ENCODE measurements around the gene CSF1. TPM values are rescaled to one million over a fixed set of nuclear protein-coding genes. Genes with fewer than 3 reads are reported as not detected.

The CSF1 gene
- total and polyA plus RNA-seq, 2 donors (not counting 1 experiment from before 2014, with no cell fraction given), result 28.6 to 48.9 TPM

- no peak overlapping the region for H3K4me2 ChIP-seq (ENCODE audit: extremely low read depth, insufficient read depth, low read length)
- TF ChIP-seq CTCF (conservative IDR thresholded peaks at IDR 0.05 in 1 of 2, IDR thresholded peaks at IDR 0.05 in 1 of 2; ENCODE audit: low read depth in 1 of 2, low read length in 2 of 2), result no peak
- no peak for TF ChIP-seq EZH2 (IDR thresholded peaks at IDR 0.05; ENCODE audit: low read length, missing control alignments)
- no peaks in the 10 kb centered on the region for H4K20me1 ChIP-seq (ENCODE audit: control insufficient read depth, extremely low read depth, insufficient read depth, low read length)
- DNase-seq (ENCODE audit: low read depth in 2 of 2), result no peak
- no peaks in the 10 kb centered on the region for H3K9me3 ChIP-seq (ENCODE audit: control insufficient read depth, insufficient read depth, low read depth, low read length)
- no peaks in the 10 kb centered on the region for H3K36me3 ChIP-seq (ENCODE audit: control insufficient read depth, insufficient read depth, low read length)
- H2AFZ ChIP-seq (ENCODE audit: low read length), result no peak overlapping the region
- H3K79me2 ChIP-seq (ENCODE audit: control insufficient read depth, insufficient read depth, low read length), result no peaks in the 10 kb centered on the region
- H3K27ac ChIP-seq (ENCODE audit: insufficient read depth, low read length), result no peak overlapping the region
- peaks cover 8% of the 10 kb centered on the region for H3K4me1 ChIP-seq (ENCODE audit: control insufficient read depth, extremely low read depth, insufficient read depth, low read length)
- no peaks in the 10 kb centered on the region for H3K27me3 ChIP-seq (ENCODE audit: control insufficient read depth, insufficient read depth, low read length)
- no peak overlapping the region for H3K9ac ChIP-seq (ENCODE audit: insufficient read depth, low read length)
- no peak overlapping the region for H3K4me3 ChIP-seq (replicated peaks in 1 of 4; ENCODE audit: control extremely low read depth in 1 of 4, insufficient read depth in 1 of 4, low read depth in 3 of 4, low read length in 4 of 4)
These were observed 11.8 kb upstream of the CSF1 start for GRCh38 chr1:109898842-109899241.

- no peak overlapping the region for H3K4me2 ChIP-seq (ENCODE audit: extremely low read depth, insufficient read depth, low read length)
- H3K27me3 ChIP-seq (ENCODE audit: control insufficient read depth, insufficient read depth, low read length), result no peaks in the 10 kb centered on the region
- H3K27ac ChIP-seq (ENCODE audit: insufficient read depth, low read length), result no peak overlapping the region
- H3K36me3 ChIP-seq (ENCODE audit: control insufficient read depth, insufficient read depth, low read length), result no peaks in the 10 kb centered on the region
- TF ChIP-seq CTCF (conservative IDR thresholded peaks at IDR 0.05 in 1 of 2, IDR thresholded peaks at IDR 0.05 in 1 of 2; ENCODE audit: low read depth in 1 of 2, low read length in 2 of 2), result no peak
- TF ChIP-seq EZH2 (IDR thresholded peaks at IDR 0.05; ENCODE audit: low read length, missing control alignments), result no peak
- peaks cover 3% of the 10 kb centered on the region for H3K4me1 ChIP-seq (ENCODE audit: control insufficient read depth, extremely low read depth, insufficient read depth, low read length)
- H3K4me3 ChIP-seq (replicated peaks in 1 of 4; ENCODE audit: control extremely low read depth in 1 of 4, insufficient read depth in 1 of 4, low read depth in 3 of 4, low read length in 4 of 4), result no peak overlapping the region
- H3K9me3 ChIP-seq (ENCODE audit: control insufficient read depth, insufficient read depth, low read depth, low read length), result no peaks in the 10 kb centered on the region
- no peak overlapping the region for H2AFZ ChIP-seq (ENCODE audit: low read length)
- no peaks in the 10 kb centered on the region for H3K79me2 ChIP-seq (ENCODE audit: control insufficient read depth, insufficient read depth, low read length)
- no peaks in the 10 kb centered on the region for H4K20me1 ChIP-seq (ENCODE audit: control insufficient read depth, extremely low read depth, insufficient read depth, low read length)
- no peak for DNase-seq (ENCODE audit: low read depth in 2 of 2)
- H3K9ac ChIP-seq (ENCODE audit: insufficient read depth, low read length), result no peak overlapping the region
These were observed 9.5 kb upstream of the CSF1 start for GRCh38 chr1:109901141-109901523.

- Histone ChIP-seq H3K36me3 (ENCODE audit: control insufficient read depth, insufficient read depth, low read length) (no peaks in the 10 kb centered on the region), H3K27ac (ENCODE audit: insufficient read depth, low read length) (no peak overlapping the region), H3K79me2 (ENCODE audit: control insufficient read depth, insufficient read depth, low read length) (no peaks in the 10 kb centered on the region), H3K4me1 (ENCODE audit: control insufficient read depth, extremely low read depth, insufficient read depth, low read length) (no peaks in the 10 kb centered on the region), H4K20me1 (ENCODE audit: control insufficient read depth, extremely low read depth, insufficient read depth, low read length) (no peaks in the 10 kb centered on the region), H3K4me3 (replicated peaks in 1 of 4; ENCODE audit: control extremely low read depth in 1 of 4, insufficient read depth in 1 of 4, low read depth in 3 of 4, low read length in 4 of 4) (no peak overlapping the region), H3K4me2 (ENCODE audit: extremely low read depth, insufficient read depth, low read length) (no peak overlapping the region), H3K27me3 (ENCODE audit: control insufficient read depth, insufficient read depth, low read length) (no peaks in the 10 kb centered on the region), H3K9ac (ENCODE audit: insufficient read depth, low read length) (no peak overlapping the region), H2AFZ (ENCODE audit: low read length) (no peak overlapping the region), H3K9me3 (ENCODE audit: control insufficient read depth, insufficient read depth, low read depth, low read length) (no peaks in the 10 kb centered on the region)
- no peak for DNase-seq (ENCODE audit: low read depth in 2 of 2)
- TF ChIP-seq EZH2 (IDR thresholded peaks at IDR 0.05; ENCODE audit: low read length, missing control alignments), result no peak
- no peak for TF ChIP-seq CTCF (conservative IDR thresholded peaks at IDR 0.05 in 1 of 2, IDR thresholded peaks at IDR 0.05 in 1 of 2; ENCODE audit: low read depth in 1 of 2, low read length in 2 of 2)
These were observed 9.0 kb upstream of the CSF1 start for GRCh38 chr1:109901524-109902145.
